HG03378 (cell line): ENCODE measurements around the gene ADAMTS2.
"Not testable (repeated sequence)": the region's sequence is repeated elsewhere in the genome, so short reads cannot be mapped to it uniquely, and the experiment has no call there.

Experiments
- ATAC-seq: cut with Tn5 transposase; IDR thresholded peaks from one replicate; pipeline ENCODE4 v1.9.1; 2021; ENCODE audit warnings: mild to moderate bottlenecking, moderate library complexity; ENCODE audit not compliant: unreplicated experiment

ADAMTS2 gene

DNA sequence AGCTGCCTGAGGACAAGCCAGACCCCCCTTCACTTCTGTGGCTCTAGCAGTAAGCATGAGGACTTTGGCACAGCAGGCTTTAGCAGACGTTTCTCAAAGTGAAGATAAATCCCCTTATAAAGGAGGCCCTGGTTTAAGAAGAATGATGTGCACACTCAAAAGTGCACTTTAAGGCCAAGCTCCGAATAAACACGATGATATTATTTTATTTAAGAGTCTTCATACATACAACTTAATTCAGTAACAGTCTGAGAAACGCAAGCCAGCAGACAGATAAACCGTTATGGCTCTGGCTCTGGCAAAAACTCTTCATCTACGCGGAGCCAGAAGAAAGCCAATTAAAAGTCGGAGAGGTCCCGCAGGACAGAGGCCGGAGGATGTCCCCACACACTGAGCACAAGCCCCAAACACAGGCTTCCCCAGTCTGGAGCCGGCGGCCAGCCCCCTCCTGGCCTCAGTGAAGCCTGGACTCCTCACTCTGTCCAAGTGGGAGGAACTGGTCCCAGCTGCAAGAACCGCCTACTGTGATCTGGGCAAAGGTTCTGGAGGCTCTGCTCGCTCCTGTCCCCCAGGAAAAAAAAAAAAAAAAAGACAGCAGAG is 44.6 kb downstream of the ADAMTS2 start:
- ATAC-seq = no peak

DNA sequence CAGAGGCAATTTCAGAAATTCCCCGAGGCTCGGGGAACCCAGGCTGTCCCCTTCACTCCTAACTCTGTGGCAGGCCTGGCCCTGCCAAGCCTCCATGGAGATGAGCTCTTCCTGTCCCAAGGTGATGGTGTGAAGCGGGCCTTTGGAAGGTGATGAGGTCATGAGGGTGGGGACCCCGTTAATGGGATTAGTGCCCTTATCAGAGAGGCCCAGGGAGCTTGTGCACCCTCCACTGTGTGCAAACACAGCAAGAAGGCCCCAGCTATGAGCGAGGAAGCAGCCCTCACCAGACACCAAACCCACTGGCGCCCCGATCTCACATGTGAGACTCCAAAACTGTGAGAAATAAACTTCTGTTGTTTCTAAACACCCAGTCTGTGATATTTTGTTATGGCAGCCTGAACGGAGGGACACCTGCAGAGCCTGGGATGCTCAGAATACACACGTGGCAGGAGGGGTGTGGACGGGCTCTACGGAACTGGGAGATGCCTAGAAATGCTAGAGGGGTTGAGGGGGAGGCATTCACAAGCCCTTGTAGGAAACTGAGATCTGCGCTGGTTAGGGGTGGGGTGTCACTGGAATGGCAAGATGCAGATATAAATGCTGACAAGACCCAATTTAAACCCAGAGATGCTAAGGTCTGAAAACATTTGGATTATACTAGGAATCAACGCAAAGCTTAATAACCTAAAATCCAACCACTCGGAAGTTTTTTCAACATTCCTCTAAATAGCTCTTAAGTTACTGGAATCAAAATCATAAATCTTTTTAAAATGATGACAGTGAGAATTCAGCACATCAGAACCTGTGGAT is 46.9 kb downstream of the ADAMTS2 start:
- ATAC-seq = no peak

DNA sequence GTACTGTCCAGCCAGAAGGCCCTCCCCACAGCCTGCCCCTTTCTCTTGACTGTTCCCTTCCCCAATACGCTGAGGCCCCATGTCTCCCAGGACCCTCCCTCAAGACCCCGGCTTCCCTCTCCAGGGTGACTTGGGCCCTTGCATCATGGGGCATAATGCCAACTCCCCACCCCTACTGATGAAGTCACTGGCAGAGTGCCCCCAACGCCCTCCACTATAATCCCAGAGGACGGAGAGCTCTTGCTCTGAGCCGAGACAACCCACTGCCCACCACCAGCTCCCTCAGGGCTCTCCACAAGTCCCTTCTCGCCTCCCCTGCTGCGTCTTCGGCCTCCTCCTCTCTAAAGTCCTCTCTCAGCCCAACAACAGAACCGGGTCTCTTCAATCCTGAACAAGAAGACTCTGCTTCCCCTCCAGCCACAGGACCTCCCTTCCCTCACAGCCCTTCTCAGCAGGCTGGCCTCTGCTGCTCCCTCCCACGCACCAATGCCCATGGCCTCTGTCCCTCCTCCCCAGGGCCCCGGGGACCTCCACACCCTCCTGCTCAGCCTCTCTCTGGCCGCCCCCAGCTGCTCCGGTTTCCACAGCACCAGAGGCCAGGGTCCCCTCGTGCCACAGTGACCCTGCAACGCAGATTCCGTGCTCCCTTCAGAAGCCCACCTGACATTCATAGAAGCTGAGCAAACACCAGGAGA is 47.6 kb downstream of the ADAMTS2 start:
- no peak for ATAC-seq

DNA sequence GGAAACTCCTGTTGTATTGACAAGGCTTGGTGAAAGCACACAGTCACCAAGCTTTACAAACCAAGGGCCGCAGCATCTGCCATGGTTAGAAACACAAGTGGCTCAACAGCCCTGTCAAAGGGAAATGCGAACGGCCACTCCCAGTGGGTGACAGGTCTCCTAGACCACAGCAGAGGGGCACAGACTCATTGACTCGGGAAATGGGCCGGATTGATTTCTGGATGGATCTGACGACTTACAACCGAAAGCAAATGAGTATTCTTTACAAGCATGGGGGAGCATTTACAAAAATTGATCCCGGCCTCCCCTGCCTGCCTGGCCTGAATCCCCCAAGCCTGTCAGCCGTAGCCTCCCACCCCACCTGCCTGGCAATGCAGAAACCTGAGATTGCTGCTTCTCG is 48.2 kb downstream of the ADAMTS2 start:
- no peak for ATAC-seq

DNA sequence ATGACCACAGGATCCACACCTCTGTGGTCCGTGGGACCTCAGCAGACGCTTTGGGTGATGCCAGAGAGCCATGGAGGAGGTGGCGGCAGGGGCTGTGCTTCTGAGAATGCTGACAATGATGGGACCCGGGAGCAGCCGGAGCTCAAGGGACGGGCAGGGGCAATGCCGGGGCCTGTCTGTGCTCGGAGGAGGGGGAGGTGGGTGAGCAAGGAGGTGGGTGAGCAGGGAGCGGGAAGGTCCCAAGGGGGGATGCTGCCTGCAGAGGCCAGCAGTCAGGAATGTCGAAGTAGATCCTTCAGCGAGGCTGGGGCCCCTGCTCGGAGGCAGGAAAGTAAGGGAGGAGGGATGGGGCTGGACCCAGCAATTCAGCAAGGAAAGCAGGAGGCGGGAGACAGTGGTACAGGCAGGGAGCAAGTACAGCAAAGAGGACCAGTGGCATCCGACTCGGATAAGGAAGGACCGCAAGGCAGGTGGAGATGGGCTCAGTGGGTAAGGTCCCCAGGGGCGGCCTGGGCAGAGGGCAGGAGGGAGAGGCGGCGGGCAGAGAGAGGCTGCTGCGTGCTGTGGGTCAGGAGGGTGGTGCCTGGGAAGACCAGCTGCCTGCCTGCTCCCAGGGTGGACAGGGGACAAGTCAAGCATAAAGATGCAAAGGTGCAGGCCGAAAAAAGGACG is 49.0 kb downstream of the ADAMTS2 start:
- no peak for ATAC-seq

DNA sequence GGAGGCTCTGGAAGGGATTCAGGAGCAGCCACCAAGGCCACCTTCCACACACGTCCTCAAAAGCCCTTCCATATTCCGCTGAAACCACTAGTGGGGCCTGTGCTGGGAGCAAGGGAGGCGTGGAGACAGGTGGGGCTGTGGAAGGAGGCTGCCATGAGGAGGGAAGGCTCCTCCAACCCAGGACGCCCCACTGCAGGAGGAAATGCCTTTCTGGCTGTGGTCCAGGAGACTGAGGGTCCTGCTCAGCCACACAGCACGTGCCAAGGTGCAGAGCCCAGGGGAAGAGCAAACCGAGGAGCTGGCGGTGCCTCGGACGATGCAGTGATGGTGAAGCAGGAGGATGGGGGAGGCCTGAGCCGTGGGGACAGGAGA is 49.5 kb downstream of the ADAMTS2 start:
- no peak for ATAC-seq

DNA sequence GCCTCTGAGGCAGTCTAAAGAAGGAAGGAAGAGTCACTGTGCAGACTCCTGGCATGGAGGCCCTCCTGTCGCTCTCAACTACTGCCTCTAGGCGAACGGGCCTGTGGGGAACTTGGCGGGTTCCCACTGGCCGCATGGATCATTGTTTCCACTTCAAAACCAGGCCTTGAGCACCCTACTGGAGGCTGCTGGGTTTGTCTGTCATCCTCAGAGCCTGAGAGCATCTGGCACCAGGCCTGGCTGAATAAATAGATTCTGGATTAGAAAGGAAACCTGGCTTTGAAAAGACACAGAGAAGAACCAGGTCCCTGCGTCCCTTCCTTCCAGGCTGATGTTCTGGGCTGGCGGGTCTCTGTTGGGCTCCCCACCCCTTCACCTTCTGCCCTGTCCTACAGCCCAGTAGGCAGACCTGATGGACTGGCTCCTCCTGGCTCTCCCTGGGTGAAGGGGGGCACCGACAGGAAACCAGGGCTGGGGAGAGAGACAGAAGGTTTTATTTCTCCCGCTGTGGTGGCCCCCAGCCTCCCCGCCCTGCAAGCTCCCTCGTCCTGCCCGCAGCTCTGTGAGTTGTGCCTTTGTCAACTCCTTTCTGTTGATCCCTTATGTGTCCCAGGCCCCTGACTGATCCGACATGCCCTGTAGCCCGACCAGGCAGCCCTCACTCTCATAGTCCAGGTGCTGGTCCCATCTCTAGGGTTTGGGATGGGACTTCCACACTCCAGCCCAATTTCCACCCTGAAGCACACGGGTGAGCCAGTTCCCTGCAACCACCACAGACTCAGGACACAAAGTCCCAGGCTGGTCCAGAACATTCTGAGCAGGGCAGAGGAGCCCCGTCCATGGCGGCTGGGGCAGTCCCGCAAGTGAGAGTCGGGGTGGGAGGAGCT is 50.1 kb downstream of the ADAMTS2 start:
- no peak for ATAC-seq

DNA sequence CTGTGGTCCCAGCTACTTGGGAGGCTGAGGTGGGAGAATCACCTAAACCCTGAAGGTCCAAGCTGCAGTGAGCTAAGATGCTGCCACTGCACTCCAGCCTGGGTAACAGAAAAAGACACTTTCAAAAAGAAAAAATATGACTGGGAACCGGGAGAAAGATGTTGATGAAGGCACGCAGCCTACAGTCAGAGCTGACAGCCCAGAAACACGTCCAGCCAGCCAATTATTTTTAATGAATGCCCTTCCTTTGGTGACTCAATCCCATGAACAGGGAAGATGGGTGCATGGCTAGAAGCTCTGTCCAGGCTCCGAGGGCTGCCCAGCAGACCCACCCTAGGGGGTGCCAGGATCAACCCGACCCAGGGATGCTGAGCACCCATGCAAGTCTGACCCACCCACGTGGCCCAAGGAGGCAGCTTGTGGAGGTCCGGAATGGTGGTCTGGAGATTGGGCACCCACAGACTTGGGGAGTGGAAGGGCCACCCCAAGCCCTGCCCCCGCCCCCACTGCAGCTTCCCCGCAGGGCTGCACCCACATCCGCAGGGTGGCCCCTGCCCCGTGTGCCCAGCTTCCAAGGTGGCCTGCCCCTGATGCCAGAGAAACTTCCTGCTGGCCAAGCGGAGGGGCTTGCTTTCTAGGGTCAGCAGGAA is 51.0 kb downstream of the ADAMTS2 start:
- no peak for ATAC-seq

DNA sequence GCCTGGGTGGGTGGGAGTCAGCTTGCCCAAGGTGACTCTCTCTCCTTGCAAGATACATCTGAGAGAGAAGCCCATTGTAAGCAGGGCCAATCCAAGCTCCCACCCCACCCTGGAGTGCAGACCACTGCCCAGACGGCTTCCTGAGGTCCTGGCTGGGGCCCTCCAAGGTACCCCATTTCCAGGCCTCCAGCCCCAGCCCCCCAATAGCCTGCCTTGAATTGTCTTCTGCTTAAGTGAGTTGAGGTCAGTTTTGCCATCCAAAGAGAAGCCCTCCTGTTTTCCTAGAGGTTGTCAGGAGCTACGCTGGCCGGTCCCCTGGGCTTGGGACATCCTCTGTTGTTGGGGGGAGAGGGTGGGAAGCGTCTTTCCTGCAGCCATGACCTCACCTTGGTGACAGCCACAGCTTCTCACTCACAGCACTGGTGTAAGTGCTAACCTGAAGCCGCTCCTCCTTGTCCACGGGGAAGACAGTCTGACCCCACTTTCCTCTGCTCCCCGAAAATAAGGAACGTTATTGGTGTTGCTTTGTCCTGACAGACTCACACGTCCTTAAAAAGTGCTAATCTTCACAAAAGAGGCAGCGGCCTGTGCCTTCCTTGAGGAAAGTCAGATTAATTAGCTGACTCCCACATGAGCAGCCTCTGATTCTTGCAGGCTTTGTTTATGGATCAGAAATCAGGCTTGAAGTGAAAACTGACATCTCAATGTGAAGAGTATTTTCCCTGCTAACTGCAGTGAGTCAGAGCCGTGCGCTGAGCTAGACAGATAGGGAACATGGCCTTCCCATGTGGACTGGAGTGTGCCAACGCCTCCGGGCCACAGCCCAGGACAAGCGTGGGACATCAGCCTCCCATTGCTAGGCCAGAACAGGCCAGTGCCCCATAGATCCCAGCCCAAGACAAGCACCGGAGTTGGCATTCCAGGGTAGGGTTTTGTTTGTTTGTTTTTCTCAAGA is 52.3 kb downstream of the ADAMTS2 start:
- no peak for ATAC-seq

DNA sequence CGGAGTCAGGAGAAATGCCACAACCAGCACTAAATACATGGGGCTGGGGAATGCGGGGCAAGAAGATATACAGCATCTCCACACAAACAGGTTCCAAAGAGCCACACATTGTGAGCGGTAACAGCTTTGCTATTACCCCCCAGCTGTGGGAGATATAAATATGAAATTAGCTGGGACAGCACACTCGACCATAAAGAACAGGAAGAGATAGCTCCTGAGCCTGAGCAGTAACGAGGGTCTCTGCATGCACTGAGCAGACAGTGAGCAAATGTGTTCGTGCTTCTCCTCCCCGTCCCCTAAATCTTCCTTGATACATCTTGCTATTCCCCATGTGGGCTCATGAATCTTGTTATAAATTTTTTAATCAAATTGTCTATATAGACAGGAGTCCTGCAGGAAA is 53.1 kb downstream of the ADAMTS2 start:
- ATAC-seq = no peak

DNA sequence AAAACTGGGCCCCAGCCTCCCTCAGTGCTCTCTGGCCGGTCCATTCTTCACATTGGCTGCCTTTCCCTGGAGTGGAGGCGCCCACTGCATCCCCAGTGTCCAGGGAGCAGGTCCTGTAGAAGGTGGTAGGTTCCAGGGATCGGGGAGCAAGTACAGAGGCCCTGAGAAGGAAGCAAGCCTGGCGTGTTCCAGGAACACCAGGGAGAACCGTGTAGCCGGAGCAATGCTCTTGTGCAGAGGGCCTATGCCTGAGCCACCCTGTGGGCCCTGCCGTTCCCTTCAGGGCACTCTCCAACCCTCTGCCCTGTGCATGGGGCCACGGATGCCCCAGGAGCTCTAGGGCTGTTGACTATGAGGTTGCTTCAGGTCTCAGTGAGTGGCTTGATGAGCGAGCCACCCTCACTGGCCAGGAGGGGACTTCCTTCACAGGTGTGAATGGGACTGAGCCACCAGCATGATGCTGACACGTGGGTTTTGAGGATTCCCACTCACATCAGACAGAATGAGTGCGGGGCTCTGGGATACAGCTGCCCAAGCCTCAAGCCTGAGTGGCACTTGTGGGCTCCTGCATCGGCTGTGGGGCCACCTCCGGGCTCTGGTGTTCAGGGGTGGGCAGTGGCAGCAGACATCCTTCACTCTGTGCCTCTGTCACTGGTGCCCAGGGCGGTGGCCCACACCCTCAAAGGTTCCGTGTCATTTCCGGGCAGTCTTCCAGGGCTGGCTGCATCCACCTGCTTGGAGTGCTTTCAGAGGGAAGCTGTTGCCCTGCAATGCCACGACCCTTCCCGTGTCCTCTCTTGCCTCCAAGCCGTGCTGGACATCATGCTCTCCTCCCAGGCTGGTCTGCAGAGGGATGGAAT is 54.4 kb downstream of the ADAMTS2 start:
- ATAC-seq = no peak

DNA sequence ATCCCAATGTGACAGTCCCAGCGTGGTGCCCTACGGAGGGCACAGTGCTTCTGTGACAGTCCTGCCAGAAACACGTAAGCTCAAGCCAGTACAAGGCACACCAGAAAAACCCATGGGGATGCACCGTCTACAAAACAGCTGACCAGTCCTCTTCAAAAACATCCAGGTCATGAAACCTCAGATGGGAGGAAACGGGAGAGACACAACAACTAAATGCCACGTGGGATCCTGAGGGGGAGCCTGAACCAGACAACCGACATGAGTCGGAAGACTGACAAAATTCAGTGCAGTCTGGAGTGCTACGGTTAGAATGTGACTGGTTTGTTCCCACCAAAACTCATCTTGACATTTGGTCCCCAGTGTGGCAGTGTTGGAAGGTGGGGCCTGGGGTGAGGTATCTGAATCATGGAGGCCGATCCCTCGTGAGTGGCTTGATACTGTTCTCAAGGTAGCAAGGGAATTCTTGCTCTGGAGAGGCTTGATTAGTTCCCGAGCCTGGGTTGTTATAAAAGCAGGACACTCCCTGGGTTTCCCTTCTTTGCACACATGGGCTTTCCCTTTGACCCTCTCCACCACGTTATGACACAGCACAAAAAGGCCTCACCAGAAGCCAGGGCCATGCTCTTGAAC is 55.4 kb downstream of the ADAMTS2 start:
- no peak for ATAC-seq

DNA sequence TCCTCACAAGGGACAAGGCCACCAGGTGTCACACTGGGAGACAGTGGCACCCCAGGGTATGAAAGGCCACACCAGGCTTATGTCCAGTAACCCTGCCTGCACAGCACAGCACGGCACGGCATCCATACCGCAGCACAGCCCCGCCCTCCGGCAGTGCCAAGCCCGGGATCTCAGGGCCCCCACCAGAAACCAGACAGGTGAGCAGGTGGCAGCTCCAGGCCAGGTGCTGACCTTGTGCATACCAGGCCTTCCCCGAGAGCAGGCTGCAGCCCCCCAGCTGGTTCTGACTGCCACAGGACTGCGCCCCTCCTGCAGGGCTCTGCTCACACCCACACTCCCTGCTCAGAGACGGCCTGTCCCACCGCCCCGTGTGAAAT is 56.5 kb downstream of the ADAMTS2 start:
- no peak for ATAC-seq

DNA sequence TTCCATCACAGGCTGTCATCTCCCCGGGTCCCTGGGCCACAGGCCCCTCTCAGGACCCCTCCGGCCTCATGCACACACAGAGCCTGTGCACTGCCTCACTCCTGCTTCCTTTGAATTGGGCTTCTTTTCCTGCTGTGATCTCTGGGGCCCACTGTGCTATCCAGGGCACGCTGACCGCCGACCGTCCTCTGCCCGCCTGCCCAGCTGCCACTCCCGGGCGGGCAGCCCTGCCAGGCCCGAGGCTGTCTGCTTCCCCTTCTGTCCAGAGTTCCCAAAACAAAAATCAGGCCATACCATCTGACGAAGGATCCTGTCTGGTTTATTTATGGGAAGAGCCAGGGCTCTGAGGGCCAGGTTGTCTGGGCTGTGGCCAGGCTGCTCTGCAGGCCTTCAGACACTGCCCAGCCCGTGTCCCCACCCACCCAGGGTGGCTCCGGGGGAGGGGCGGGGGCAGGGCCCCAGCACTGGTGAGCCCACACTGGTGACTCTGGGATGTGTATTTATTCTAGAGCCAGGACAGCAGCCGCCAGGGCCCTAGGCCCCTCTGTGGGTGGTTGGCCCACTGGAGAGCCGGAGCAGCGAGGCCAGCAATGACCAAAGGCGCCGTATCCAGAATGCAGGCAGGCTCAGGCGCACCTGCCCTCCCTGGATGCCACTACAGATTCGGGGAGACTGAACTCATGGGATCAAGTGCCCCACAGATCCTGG is 57.0 kb downstream of the ADAMTS2 start:
- ATAC-seq = no peak

DNA sequence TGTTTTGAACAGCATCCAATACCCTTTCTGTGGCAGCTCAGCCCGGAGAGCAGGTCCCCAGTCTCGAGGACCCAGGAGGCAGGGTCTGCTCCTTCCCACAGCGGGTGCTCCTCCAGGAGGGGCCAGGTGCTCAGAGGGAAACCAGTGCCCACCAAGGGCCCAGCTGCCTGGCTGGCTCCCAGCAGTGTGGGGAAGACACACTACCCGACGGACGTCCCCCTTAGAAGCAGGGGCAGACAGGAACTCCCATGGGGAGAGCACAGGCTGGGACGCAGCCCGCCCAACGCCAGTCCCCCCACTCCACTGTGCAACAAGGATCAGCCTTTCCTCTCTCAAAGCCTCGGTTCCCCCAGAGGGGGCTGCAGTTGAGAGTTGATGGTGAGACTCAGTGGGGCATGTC is 57.6 kb downstream of the ADAMTS2 start:
- ATAC-seq = no peak

DNA sequence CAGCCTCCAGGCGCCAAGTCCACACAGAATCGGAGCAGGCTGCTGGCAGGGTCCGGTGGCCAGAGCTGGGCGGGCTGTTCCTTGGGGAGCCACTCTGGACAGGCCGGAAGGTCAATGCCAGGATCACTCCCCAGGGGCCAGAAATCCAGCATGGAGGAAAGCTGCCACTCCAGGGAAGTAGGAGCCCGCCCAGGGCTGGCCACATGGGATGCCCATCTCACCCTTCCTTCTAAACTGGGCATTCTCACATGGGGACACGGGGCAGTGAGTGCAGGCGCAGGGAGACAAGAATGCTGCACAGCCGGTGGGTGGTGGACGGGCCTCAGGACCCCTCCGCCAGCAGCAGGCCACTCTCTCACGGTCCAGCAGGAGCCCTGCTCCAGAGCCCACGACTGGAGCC is 58.2 kb downstream of the ADAMTS2 start:
- ATAC-seq = no peak

DNA sequence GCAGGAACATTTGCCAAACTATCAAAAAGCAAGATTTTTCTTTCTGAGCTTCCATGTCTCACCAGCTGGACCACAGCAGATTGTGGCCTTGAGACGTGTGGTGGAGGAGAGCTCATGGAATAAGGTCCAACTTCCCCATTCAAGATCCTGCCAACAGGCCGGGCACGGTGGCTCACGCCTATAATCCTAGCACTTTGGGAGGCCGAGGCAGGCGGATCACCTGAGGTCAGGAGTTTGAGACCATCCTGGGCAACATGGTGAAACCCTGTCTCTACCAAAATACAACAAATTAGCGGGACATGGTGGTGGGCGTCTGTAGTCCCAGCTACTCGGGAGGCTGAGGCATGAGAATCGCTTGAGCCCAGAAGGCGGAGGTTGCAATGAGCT is 59.5 kb downstream of the ADAMTS2 start:
- ATAC-seq = not testable (repeated sequence)
